Brain microvascular endothelial cell (primary cell): ENCODE measurements around the gene CDC40.
"Not testable (repeated sequence)": the region's sequence is repeated elsewhere in the genome, so short reads cannot be mapped to it uniquely, and the experiment has no call there.

Experiments used
- DNase-seq: peaks from one replicate; pipeline ENCODE4 v3.0.0-alpha.2; 2020
- H3K27ac ChIP-seq: fragments of 250-450 bp; sonication (Bioruptor Pico); 2 replicates; pipeline ENCODE4 v1.5.1; 2020; ENCODE audit warnings: mild to moderate bottlenecking, moderate library complexity
- H3K27me3 ChIP-seq: fragments of 250-450 bp; sonication (Bioruptor Pico); replicated peaks from 2 replicates; pipeline ENCODE4 v1.5.1; 2020; ENCODE audit warnings: mild to moderate bottlenecking
- H3K36me3 ChIP-seq: fragments of 250-450 bp; sonication (Bioruptor Pico); replicated peaks from 2 replicates; pipeline ENCODE4 v1.5.1; 2020; ENCODE audit warnings: mild to moderate bottlenecking
- H3K4me3 ChIP-seq: 2 replicates; pipeline ENCODE4 v1.5.1; 2011; ENCODE audit warnings: low read depth, mild to moderate bottlenecking, control low read depth, low read length, moderate library complexity
- CTCF ChIP-seq: IDR thresholded peaks from 2 replicates; pipeline ENCODE4 v1.5.1; 2011; ENCODE audit warnings: low read depth, mild to moderate bottlenecking, moderate library complexity, low read length, control low read depth, inconsistent platforms; ENCODE audit errors: missing control alignments
- in situ Hi-C: cut with HindIII; loops from 2 replicates; pipeline ENCODE4 v1.10.0; 2017; ENCODE audit warnings: low sequenced_read_pairs, low pct_ligation_motif_present

Gene CDC40

DNA sequence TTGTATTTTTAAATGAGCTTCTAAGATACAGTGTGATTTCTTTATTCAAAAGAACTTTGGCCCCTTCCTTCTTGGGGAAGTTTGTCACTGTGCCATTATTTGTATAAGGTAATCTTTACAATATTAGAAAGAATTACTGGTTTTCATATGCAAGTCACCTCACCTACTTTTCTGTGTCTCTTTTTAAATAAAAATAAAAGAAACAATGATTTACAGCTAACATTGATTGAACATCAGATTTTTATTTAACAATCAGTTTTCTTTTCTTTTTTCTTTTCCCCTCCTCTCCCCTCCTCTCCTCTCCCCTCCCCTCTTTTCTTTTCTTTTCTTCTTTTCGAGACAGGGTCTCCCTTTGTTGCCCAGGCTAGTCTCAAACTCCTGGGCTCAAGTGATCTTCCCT, 46.0 kb downstream of the CDC40 start:
- no peaks in the 10 kb centered on the region for H3K27me3 ChIP-seq
- no peak overlapping the region for H3K4me3 ChIP-seq
- no peak for TF ChIP-seq CTCF
- no peak overlapping the region for H3K27ac ChIP-seq
- peaks cover 9% of the 10 kb centered on the region for H3K36me3 ChIP-seq
- in situ Hi-C loops, result no loop called here
- DNase-seq, result no peak

DNA sequence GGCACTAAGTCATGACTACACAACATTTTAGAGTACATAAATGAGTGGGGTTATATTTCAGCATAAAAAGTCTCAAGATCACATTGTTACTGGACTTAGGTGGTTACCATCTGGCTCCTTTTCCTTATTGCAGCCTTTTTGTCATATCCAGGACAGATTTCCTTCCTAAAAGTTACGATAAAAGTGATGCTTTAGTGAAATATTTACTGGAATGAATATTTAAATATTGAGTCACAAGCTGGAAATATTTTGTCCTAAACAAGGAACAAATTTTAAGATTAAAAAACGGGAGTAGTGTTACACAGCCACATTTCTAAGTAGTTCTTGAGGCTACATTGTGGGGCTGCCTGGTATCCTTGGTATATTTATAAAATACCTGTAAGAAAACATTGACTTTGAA, 52.2 kb downstream of the CDC40 start:
- Histone ChIP-seq H3K36me3 (peaks cover 5% of the 10 kb centered on the region), H3K27ac (no peak overlapping the region), H3K27me3 (no peaks in the 10 kb centered on the region), H3K4me3 (no peak overlapping the region)
- no peak for TF ChIP-seq CTCF
- in situ Hi-C loops, result no loop called here
- no peak for DNase-seq

GRCh38 chr6:110233770-110234374, 53.6 kb downstream of the CDC40 start:
- Histone ChIP-seq H3K4me3 (no peak overlapping the region), H3K27ac (no peak overlapping the region), H3K36me3 (peaks cover 2% of the 10 kb centered on the region), H3K27me3 (no peaks in the 10 kb centered on the region)
- in situ Hi-C loops, result no loop called here
- no peak for TF ChIP-seq CTCF
- no peak for DNase-seq

DNA sequence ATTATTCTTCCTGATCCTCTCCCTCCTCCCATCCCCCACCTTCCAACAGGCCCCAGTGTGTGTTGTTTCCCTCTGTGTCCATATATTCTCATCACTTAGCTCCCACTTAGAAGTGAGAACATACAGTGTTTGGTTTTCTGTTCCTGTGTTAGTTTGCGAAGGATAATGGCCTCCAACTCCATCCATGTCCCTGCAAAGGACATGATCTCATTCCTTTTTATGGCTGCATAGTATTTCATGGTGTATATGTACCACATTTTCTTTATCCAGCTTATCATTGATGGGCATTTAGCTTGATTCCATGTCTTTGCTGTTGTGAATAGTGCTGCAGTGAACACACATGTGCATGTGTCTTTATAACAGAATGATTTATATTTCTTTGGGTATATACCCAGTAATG, 55.8 kb downstream of the CDC40 start:
- H3K4me3 ChIP-seq, H3K27me3 ChIP-seq, in situ Hi-C loops, H3K27ac ChIP-seq, DNase-seq, H3K36me3 ChIP-seq: not testable (repeated sequence)

DNA sequence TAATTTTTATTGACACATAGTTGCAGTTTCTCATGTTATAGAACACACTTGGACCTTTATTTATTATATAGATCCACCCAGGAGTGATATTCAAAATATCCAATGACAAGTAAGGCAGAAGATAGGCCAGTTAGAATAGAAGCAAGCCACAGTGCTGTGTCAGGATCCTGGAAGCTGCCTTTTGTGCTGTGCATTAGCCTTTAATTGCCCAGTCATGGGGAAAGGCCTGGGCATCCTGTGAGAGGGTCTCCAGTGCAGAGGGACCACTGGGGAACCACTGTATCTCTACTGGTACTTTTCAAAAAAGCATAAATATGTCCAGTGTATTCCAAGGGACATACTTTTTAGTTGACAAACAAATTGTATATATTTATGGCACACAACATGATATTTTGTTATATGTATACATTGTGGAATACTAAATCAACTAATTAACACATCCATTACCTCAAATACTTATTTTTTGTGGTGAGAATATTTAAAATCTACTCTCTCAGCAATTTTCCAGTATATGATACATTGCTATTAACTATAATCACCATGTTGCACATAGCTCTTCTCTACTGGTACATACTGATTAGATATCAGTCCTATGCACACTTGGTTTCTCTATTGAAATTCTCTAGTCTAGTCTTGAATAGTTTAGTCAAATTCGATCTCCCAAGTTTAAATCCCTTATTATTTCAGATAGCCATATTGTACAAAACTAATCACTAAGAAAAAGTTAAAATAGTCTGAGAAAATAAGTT, 59.5 kb downstream of the CDC40 start:
- in situ Hi-C loops, result no loop called here
- Histone ChIP-seq H3K4me3 (no peak overlapping the region), H3K36me3 (peaks cover 2% of the 10 kb centered on the region), H3K27me3 (no peaks in the 10 kb centered on the region), H3K27ac (no peak overlapping the region)
- DNase-seq, result no peak
- TF ChIP-seq CTCF, result no peak

- H3K27me3 ChIP-seq, H3K36me3 ChIP-seq, H3K4me3 ChIP-seq, H3K27ac ChIP-seq, in situ Hi-C loops, DNase-seq: not testable (repeated sequence)
Measured at GRCh38 chr6:110244621-110245020, 64.4 kb downstream of the CDC40 start.

DNA sequence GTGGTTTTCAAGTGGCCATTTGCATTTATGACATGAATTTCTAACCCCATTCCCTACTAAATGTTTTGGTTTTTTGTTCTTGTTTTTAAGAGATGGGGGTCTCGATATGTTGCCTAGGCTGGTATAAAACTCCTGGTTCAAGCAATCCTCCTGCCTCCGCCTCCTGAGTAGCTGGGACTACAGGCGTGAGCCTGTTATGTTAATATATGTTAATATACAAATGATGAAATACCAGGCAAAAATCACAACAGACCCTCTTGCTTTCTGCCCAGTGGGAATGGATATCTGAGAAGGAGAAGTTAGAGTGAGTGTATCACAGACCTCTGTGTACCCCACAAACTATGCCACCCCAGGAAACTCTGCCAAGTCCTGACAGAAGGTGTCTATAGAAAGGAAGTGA, 66.2 kb downstream of the CDC40 start:
- H3K27ac ChIP-seq, result no peak overlapping the region
- no peak overlapping the region for H3K4me3 ChIP-seq
- in situ Hi-C loops, result no loop called here
- no peaks in the 10 kb centered on the region for H3K27me3 ChIP-seq
- TF ChIP-seq CTCF, result no peak
- DNase-seq, result no peak
- no peaks in the 10 kb centered on the region for H3K36me3 ChIP-seq
